Stimulated activated CD4-positive, alpha-beta T cell treated with anti-CD3 and anti-CD28 coated beads, Interleukin-1b, Interleukin-23, amount 100 ng/mL, for 48 hours (primary cell): ENCODE results near the gene ZNF629.

Experiments
- DNase-seq: peaks from one replicate; pipeline ENCODE4 v3.0.0-alpha.2; 2020

The ZNF629 gene

DNA sequence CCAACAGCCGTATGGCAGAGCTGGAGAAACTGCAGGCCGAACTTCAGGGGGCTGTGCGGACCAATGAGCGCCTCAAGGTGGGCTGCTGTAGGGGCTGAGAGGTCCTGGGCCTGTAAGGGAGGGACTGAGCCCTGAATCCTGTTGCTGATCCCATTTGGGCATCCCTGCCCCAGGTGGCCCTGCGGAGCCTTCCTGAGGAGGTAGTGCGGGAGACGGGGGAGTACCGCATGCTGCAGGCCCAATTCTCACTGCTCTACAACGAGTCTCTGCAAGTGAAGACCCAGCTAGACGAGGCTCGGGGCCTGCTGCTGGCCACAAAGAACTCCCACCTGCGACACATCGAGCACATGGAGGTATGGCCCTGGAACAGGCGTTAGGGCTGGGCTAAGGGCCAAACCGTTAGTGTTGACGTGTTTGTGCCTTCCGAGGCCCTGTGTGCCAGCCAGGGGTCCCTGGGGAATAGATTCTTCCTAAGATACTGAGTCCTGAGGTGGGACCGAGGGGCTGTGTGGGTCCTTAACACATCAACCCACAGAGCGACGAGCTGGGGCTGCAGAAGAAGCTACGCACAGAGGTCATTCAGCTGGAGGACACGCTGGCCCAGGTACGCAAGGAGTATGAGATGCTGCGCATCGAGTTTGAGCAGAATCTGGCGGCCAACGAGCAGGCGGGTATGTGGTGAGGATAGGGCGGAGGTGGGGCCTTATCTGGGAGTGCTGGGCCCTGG, 20.6 kb downstream of the ZNF629 start:
- DNase-seq = no peak

- no peak for DNase-seq
Observed at GRCh38 chr16:30764816-30765465, 22.1 kb downstream of the ZNF629 start.

- DNase-seq = no peak
Observed at GRCh38 chr16:30764086-30764485, 22.9 kb downstream of the ZNF629 start.

DNA sequence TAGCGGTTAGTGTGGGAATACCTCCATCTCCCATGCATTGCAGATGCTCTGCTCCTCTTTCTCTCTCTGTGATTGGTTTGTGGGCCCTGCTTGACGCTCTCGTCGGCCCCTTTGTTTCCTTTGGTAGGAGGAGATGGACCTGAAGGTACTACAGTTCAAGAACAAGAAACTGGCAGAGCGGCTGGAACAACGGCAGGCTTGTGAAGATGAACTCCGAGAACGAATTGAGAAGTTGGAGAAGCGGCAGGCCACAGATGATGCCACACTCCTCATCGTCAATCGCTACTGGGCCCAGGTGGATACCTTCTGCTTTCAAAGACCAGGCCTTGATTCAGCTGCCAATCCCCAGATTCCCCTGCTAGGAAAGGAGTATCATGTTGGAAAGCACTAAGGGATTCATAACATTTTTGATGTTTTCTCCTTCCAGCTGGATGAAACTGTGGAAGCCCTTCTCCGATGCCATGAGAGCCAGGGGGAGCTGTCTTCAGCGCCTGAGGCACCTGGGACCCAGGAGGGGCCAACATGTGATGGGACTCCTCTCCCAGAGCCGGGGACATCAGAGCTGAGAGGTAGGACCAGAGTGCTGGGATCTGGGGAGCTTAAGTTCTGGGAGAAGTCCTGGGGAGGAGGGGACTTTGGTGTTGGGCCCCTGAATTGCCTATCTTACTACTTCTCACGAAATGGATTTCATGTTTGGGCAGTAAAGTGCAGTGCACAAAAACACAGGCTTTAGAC, 23.8 kb downstream of the ZNF629 start:
- no peak for DNase-seq

GRCh38 chr16:30761928-30762902, 24.8 kb downstream of the ZNF629 start, which contains the start of the genes CFAP119 and RNF40:
Gene CFAP119, minus strand, starts transcription at chr16:30762062. Its CDS starts 314 bp downstream, at chr16:30761748.
Gene RNF40, plus strand, starts transcription at chr16:30762322. Its CDS starts 224 bp downstream, at chr16:30762546.
- peak; percentile 92 for DNase-seq

DNA sequence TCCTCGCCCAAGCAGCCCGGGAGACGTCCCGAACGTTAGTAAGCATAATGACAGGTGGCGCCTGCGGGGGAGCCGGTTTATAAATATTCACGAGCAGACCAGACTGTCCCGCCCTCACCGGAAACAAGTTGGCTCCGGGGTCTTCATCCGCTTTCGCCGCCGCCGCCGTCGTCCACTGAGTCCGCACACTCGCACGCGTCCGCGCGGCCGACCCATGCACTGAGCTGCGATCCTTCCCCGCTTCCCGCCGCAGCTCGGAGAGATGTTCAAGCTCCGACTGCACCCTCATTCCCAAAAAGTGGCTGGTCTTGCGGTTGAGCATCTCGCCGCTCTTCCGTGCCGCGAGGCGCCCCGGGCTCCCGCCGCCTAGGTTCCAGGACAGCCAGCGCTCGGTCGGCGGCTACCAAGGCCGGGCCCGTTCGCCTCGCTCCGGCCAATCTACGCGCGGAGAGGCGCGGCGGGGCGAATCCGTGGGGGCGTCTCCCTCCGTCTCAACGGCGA, 25.5 kb downstream of the ZNF629 start:
- peak; percentile 37 for DNase-seq

- DNase-seq = no peak
Observed at GRCh38 chr16:30760577-30761426, 26.2 kb downstream of the ZNF629 start.

GRCh38 chr16:30760001-30760559, 26.9 kb downstream of the ZNF629 start:
- no peak for DNase-seq

GRCh38 chr16:30758988-30759491, 28.0 kb downstream of the ZNF629 start:
- DNase-seq = no peak

DNA sequence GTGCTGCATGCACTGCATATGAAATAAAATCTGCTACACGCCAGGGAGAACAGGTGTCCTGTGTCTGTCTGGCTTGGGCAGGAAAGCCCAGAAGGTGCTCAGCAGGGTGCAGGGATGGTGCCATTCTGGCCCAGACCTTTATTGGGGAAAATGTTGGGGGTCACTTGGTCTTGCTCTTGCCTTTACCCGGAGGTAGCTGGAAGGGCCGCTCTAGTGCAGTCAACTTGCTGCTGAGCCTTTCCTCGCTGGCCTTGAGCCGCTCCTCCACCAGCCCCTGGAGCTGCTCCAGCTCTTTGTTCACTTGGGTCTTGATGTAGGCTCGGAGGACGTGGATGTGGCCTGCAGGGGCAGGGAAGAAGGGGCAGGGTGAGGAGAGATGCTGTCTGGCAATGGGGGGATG, 29.7 kb downstream of the ZNF629 start:
- no peak for DNase-seq

- no peak for DNase-seq
Observed at GRCh38 chr16:30756781-30757100, 30.3 kb downstream of the ZNF629 start.

GRCh38 chr16:30755955-30756780, 30.8 kb downstream of the ZNF629 start:
- DNase-seq = no peak

GRCh38 chr16:30753596-30753995, 33.4 kb downstream of the ZNF629 start:
- DNase-seq = no peak

DNA sequence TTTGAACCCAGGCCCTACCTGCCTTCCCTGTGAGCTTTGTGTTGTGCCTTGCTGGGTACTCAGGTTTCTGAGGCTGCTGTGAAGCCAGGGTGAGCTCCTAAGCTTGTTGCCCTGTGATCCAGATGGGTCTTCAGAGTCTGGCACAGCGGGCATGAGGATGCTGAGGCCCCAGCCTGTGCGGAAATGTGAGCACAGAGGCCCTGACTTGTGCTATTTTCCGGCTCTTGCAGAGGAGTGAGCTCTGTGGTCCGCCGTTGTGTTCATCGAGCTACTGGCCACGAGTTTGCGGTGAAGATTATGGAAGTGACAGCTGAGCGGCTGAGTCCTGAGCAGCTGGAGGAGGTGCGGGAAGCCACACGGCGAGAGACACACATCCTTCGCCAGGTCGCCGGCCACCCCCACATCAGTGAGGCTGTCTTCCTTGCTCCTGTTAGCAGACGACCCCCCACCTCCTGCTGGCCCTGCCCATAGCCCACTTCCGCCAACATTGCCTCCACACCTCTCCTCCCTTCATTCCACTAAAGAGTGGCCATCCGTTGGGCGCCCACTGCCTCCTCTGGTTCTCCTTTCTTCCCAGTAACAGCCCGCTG, 36.0 kb downstream of the ZNF629 start:
- no peak for DNase-seq

- DNase-seq = no peak
Observed at GRCh38 chr16:30750201-30750600, 36.8 kb downstream of the ZNF629 start.

DNA sequence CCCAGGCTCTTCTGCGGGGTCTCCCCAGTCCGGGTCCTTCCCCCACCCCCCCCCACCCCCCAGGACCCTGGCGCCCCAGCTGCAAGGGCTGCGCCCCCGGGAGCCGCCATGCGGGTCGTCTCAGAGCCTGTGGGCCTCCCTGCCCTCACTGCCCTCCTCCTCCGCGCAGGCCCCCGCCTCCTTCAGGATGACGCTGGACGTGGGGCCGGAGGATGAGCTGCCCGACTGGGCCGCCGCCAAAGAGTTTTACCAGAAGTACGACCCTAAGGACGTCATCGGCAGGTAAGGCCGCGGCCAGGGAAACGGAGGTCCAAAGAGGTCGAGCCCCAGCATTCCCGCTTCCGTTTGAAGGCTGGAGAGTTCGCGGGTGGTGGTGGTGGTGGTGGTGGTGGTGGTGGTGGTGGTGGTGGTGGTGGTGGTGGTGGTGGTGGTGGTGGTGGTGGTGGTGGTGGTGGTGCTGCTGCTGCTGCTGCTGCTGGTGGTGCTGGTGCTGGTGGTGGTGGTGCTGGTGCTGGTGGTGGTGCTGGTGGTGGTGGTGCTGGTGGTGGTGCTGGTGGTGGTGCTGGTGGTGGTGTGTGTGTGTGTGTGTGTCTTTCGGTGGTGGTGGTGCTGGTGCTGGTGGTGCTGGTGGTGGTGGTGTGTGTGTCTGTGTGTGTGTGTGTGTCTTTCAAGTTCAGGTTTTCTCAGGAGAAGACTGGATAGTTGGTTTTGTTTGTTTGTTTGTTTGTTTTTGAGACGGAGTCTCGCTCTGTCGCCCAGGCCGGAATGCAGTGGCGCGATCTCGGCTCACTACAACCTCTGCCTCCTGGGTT, 38.2 kb downstream of the ZNF629 start:
- peak; percentile 32 for DNase-seq

- DNase-seq = peak; percentile 98
Observed at GRCh38 chr16:30747799-30748633, 39.0 kb downstream of the ZNF629 start, which contains the start of gene PHKG2. Gene PHKG2, plus strand, starts transcription at chr16:30748425. Its CDS starts 396 bp downstream, at chr16:30748821.

GRCh38 chr16:30747331-30747730, 39.7 kb downstream of the ZNF629 start:
- no peak for DNase-seq
